ENCODE results near the gene ANXA3.
"Not testable (repeated sequence)": the region's sequence is repeated elsewhere in the genome, so short reads cannot be mapped to it uniquely, and the experiment has no call there.

The ANXA3 gene

GRCh38 chr4:78544678-78545077, 6.9 kb upstream of the ANXA3 start:
- no peak for DNase-seq

GRCh38 chr4:78545275-78546246, 6.0 kb upstream of the ANXA3 start:
- no peak for DNase-seq

- not testable (repeated sequence) for DNase-seq
Observed at GRCh38 chr4:78547899-78548298, 3.7 kb upstream of the ANXA3 start.

DNA sequence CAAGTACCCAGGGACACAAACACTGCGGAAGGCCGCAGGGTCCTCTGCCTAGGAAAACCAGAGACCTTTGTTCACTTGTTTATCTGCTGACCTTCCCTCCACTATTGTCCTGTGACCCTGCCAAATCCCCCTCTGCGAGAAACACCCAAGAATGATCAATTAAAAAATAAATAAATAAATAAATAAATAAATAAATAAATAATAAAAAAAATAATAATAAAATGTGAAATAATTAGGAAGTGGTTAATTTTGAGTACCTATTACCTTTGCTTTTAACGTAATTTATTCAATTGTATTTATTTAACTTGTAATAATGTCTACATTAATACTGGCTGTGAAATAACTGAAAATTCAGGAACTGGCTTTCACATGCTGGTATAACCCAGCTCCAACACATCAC, 2.7 kb upstream of the ANXA3 start:
- DNase-seq: not testable (repeated sequence)

GRCh38 chr4:78552389-78553042, 946 bp downstream of the ANXA3 start:
- no peak for DNase-seq

DNA sequence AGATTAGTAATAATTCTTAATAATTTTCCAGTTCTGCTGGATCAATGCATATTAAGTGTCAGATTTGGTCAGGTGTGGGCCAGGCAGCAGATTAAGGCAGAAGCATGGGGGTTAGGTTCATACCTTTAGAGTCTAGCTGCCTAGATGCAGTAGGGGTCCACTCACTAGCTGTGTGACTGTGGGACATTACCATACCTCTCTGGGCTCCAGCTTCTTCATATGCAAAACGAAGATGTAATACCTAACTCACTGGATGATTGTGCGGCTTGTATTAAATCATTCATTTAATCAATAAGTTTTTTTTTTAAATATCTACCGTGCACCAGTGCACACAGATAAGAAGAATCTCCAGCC, 1.4 kb downstream of the ANXA3 start:
- no peak for DNase-seq

GRCh38 chr4:78553529-78554060, 2.0 kb downstream of the ANXA3 start:
- no peak for DNase-seq

- no peak for DNase-seq
Observed at GRCh38 chr4:78556665-78557064, 5.1 kb downstream of the ANXA3 start.

GRCh38 chr4:78557841-78558240, 6.3 kb downstream of the ANXA3 start:
- no peak for DNase-seq

DNA sequence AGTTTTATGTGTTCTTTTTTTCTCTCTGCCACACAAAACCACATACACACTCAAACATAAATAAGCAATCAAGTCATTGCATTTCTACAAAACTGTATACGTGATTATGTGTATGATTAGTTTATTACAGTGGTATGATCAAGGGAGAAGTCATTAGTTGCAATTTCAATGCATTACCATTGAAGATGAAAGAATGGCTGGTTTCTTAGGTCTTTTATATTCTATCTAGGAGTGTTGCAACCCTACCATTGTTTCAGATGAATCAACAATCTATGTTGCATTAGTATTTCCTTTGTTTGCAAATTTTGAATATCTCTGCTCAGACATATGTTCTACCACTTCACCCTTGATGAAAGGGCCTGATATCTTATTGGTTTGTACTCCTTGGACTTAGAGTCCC, 6.8 kb downstream of the ANXA3 start:
- no peak for DNase-seq

- no peak for DNase-seq
Observed at GRCh38 chr4:78560296-78560963, 8.9 kb downstream of the ANXA3 start.

DNA sequence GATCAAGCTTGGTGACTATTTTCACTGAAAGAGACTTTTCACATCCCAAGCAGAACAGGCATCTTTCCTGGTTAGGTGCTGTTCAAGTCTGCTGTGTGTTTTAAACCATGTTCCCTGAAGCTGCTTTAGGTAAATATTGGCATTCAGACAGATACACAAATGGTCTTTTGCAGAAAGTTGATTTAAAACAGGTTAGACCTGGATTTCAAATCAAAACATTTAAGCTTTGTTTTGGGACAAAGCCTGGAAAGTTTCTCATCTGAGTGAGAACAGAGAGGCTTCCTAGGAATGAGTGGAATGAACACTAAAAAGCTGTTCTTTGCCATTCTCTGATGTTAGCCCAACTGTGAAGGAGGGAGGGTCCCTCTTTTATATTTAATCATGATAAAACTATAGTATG, 10.1 kb downstream of the ANXA3 start:
- DNase-seq: no peak

GRCh38 chr4:78562687-78563086, 11.1 kb downstream of the ANXA3 start:
- no peak for DNase-seq

DNA sequence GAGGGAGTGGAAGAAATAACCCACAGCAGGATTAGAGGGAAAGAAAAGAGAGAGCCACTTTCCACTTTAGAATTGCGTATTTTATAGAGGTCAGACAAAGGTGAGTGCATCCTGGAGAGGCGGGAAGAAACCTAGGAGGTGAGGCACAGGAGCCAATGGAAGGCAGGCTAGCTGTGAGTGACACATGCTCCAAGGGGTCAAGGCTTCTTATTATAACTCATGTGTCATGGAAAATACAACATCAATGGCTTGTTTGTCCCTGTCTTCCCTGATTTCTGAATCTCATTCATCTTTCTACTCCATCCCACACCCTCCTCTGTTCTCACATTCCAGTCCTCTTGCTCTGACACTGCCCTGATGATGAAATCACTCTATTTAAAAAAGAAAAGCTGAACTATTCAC, 14.4 kb downstream of the ANXA3 start:
- DNase-seq: no peak

DNA sequence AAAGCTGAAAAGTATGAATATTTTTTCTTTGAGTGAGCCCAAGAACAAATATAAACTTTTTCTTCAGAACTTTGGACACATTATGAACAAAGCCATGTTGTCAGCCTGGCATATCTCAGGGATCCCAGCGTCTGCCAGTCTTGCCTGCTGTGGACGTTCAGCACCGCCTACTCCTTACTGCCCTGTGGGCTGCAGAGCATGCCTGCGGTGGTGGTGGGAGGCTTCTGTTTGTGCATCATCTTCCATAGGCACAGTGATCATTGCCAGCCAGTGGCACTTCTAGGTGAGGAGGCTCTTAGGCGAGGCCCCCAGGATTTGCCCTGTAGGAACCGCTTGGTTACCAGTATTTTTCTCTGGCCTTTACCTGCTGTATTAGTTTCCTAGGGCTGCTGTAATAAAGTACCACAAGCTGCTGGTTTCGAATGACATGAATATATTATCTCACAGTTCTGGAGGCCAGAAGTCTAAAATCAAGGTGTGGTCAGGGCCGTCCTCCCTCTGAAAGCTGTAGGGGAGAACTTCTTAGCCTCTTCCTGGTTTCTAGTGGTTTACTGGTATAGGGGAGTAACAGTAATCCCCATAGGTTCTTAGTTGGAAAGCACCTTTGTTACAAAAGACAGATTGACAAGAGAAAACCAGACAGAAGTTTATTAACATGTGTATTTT, 15.4 kb downstream of the ANXA3 start:
- no peak for DNase-seq

DNA sequence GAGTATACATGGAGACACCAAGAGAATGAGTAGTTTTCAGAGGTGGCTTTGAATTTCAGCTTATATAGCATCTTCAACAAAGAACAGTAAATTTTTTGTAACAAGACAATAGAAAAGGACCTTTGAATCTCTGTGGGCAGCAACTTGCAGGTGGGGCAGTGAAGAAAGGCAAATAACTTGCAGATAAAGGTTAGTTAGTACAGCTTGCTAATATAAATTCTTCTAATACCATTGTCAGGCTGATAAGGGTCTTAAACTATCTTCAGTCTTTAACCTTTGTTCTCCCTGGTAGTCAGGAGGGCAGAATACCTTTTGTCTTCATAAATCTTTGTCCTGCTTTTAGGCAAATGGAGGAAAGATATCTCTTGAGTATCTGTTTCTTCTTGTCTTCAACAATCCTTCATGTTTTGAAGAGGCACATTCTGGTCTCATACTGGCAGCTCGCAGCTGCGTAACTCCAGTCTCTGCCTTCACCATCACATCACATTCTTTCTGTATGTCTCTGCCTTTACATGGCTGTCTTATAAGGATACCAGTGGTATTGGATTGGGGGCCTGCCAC, 16.0 kb downstream of the ANXA3 start:
- DNase-seq: no peak

DNA sequence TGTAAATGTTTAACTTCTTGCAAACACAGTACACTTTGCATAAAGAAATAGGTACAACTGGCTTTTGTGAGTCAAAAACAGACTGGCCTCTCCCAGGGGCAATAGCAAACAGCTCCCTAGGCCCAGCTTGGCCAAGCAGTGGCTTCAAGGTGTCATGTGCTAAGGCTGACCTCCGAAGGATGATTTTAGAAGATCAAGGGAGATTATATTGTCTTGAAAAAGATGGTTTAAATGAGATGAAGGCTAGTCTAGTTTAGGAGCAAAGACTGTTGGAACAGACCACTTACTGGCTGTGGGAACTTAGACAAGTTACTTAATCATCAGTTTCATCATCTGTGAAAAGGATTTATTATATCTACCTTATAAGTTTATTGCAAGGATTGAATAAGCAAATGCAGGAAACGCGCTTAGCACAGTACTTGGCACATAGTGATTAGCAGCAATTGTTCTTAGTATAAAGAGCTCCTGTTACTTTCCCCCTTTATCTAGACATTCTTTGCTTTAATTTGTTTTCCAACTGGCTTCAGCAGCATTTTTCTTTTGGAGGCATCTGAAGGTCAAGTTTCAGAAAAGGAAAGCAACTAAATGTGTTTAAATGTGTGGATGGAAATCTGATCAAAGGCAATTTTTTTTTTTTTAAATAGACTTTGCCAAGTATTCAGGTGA, 17.2 kb downstream of the ANXA3 start:
- no peak for DNase-seq

DNA sequence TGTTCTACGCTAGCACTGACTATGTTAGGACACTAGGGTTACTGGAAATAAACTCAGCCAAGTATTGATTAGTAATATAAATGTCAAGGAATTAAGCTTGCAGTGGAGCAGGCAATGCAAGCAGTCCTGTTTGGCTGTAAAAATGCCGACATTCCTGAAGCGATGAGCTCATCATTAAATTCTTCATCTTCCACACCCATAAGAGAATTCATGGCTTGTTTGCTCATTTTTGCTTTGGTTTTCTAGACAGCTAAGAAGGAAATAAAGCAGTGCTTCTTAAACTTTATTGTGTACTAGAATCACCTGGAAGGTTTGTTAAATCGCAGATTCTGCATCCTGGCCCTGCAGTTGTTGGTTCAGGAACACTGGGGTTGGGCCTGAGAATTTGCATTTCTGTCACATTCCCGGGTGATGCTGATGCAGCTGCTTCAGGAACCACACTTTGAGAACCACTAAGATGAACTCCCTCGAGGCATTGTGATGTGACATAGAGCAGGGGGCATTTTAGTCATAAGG, 17.8 kb downstream of the ANXA3 start:
- DNase-seq: no peak

GRCh38 chr4:78570117-78570516, 18.5 kb downstream of the ANXA3 start:
- no peak for DNase-seq

GRCh38 chr4:78571804-78572203, 20.2 kb downstream of the ANXA3 start:
- no peak for DNase-seq

DNA sequence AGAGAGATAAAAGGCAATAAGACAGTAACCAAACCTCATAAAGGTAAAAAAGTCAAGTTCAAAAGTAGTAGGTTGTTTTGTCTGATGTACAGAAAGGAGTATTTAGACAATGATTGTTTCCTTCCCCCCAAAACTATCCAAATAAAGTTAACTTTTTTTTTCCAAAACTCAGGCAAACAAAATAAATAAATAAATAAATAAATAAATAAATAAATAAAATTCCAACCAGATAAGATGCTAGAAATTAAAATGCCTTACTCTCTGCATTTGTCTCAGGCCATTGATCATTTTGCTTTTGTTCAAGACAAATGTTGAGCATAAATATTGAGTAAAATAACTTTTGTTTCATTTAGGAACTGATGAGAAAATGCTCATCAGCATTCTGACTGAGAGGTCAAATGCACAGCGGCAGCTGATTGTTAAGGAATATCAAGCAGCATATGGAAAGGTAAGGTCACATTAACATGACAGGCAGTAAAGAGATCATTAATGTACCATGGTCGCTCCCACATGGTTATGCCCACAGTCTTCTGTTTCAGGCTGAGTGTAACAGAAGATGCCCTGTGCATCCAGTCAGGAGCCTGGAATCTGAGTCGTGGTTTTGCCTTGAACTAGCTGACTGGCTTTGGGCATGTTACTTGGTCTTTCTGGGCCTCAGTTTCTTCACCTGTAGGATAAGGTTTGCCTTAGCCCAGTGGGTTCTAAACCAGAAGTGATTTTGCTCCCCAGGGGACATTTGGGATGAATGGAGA, 27.3 kb downstream of the ANXA3 start:
- no peak for DNase-seq
